Stimulated activated CD4-positive, alpha-beta T cell treated with anti-CD3 and anti-CD28 coated beads, Interleukin-4, amount 100 ng/mL, for 1 hour (primary cell): ENCODE results near the gene CYB561D2.
A peak's percentile ranks its signal among the peaks of the same experiment; 100 is the strongest.
"Not testable (repeated sequence)": the region's sequence is repeated elsewhere in the genome, so short reads cannot be mapped to it uniquely, and the experiment has no call there.

Experiments
- DNase-seq: peaks from one replicate; pipeline ENCODE4 v3.0.0-alpha.2; 2020

The CYB561D2 gene, protein sequence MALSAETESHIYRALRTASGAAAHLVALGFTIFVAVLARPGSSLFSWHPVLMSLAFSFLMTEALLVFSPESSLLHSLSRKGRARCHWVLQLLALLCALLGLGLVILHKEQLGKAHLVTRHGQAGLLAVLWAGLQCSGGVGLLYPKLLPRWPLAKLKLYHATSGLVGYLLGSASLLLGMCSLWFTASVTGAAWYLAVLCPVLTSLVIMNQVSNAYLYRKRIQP

DNA sequence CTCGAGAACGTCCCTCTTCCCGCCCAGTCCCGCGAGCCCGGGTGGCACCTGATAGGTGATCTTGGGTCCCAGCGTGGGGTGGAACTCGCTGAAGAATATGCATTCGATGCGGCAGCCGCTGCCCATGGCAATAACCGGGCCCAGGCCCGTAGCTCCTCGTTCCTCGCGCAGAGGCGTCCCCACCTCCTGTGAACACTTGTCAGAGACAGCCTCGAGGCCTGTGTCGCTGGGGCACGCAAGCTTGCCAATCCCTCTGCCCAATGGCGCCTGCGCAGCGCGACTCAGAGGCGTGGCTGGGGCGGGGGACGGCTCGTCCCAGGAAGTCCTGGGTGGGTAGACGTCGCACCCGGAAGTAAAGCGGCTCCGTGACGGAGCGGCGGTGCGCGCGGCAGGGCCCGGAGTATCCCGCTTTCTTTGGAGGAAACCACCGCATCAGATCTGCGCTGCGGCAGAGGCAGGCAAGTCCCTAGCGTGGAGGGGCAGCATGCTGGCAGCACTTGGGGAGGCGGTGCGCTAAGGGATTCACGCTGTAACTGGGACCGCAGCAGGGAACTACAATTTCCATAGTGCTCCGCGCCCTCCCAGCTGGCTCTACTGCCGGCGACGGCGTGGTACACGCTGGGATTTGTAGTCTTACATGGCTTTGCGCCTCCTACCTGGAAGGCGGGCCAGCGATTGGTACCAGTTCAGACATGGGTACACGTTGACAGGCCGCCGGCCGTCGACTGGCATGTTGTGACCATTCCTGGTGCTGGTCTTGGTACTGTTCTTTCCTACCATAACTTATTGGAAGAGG, at the start of gene CYB561D2, which contains the start of gene NPRL2:
TSS of gene CYB561D2 (plus strand) at position 336 of the 796 bp plus-strand sequence. CDS start 572 bp downstream, outside the sequence.
TSS of gene NPRL2 (minus strand) at position 249 of the 796 bp plus-strand sequence. CDS start at position 126, 123 bp downstream.
- DNase-seq, result peak; percentile 100

DNA sequence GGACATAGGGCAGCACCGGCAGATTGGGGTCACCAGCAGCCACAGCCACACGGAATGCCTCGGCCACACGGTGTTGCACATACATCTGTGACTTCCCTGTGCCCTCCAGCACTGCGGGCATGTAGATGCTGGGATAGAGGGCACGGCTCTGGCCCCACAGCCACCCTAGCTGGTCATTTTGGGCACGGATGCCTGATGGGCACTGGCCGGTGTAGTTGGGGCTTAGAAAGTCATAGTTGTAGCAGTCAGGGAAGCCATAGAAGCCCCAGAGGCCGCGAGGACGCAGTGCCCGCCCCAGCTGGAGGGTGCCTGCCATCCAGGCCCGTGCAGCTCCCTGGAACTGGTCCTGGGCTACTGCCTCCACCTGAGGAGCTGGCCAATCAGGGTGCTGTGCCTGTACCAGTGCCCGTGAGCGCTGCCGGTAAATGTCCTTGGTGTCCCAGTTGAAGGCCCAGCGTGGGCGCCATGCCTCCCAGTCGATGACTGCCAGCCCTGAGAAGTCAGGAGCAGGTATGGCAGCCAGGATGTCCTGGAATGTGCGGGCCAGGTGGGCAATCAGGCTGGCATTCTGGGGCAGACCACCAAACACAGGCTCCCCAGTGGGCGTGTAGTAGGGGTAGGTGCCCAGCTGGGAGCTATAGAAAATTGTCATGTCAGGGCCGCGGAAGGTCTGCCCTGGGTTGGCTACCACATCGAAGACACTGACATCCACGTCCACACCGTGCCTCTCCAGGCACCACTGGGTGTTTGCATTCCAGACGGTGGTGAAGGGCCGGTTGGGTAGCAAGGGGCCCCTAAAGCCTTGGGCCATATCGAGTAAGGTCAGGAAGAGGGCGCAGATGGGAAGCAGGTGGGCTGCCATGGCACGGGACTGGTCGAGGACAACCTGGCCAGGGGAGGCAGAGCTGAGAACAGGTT, 48.3 kb upstream of the CYB561D2 start:
- no peak for DNase-seq

DNA sequence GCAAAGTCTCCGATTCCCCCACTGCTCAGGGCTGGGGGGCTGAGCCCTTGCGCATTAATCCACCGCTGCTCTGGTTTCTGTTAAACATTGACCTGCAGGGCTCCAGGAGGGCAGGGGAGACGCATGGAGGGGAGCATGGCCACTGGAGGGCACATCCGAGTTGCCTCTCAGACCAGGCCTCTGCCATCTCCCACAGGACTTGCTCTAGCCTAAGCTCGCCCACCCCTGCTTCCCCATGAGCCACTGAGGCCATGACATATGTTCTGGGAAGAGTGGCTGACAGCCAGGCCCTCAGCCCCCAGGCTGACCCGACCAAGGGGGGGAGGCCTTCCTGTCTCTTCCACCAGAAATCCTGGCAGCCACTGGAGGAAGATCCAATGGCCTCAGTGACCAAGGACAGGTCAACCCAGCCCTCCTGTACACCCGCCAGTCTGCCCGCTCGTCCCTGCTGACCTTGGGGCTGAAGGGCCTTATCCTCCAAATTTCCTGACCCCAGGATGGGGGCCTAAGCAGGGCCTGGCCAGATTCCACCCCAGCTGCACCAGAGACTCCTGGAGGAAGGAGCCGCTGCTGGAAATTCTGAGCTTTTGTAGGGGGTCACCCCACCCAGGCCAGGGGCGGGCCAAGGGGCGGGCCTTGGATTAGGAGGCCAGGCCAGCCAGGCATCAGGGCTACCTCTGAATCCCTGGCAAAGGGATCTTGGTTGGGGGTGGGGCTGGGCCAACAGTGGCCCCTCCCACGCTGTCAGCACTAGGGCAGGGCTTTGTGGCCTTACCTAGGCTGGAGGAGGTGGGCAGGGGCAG, 47.4 kb upstream of the CYB561D2 start, which contains the start of gene HYAL1:
TSS of gene HYAL1 (minus strand) at position 562 of the 803 bp plus-strand sequence. CDS start 618 bp downstream, outside the sequence.
- no peak for DNase-seq

DNA sequence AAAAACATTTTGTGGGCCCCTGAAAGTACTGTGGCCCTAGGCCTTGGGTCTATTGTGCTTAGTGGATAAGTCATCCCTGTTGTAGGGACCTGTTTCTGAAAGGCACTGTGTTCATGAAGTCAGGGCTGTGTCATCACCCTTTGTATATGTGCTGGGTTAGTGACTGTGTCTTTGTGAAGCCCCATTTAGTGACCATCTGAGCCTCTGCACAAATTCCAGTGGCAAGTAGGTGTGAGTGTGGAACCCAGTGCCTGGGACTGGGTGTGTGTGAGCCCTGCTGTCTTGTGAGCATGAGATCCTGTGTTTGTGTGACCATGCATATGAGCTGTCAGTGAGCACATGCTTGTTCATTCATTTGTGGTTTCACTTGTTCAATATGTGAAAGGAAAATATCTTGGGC, 46.1 kb upstream of the CYB561D2 start:
- no peak for DNase-seq

DNA sequence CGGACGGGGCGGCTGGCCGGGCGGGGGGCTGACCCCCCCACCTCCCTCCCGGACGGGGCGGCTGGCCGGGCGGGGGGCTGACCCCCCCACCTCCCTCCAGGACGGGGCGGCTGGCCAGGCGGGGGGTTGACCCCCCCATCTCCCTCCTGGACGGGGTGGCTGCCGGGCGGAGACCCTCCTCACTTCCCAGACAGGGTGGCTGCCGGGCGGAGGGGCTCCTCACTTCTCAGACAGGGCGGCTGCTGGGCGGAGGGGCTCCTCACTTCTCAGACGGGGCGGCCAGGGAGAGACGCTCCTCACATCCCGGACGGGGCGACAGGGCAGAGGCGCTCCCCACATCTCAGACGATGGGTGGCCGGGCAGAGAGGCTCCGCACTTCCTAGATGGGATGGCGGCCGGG, 38.6 kb upstream of the CYB561D2 start:
- not testable (repeated sequence) for DNase-seq

DNA sequence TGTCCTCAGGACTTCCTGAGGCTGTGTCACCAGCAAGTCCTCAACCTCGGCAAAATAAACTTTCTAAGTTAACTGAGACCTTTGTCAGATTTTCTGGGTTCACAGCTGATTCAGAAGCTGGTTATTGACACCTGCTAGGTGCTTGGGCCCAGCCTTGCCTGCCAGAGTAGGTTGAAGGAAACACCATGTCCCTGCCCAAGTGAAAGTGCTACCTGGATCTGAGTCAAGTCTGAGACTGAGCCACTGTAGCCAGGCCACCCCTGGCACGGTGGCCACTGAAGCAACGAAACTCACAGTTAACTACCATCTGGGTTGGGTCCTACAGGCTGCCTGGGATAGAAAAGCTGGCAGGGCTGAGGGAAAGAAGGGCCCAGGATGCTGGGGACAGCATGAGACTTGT, 36.3 kb upstream of the CYB561D2 start:
- DNase-seq, result no peak

DNA sequence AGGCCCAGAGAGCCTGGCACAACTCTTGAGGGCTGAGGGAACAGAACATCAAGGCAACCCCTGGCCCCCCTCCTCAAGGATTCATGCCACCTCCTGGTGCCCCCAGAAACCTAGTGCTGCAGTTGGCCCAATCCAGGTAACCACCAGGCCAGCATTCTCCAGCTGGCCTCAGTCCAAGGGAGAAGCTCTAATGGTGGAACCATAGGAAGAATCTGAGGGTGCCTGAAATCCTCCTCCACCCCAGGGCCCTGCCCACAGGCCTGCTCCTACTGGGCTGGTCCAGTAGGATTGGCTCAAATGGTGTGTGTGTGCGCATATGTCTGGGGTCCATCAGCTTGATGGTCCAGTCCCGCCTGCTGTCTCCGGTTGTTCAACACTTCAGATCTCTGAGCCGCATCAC, 35.8 kb upstream of the CYB561D2 start:
- no peak for DNase-seq

DNA sequence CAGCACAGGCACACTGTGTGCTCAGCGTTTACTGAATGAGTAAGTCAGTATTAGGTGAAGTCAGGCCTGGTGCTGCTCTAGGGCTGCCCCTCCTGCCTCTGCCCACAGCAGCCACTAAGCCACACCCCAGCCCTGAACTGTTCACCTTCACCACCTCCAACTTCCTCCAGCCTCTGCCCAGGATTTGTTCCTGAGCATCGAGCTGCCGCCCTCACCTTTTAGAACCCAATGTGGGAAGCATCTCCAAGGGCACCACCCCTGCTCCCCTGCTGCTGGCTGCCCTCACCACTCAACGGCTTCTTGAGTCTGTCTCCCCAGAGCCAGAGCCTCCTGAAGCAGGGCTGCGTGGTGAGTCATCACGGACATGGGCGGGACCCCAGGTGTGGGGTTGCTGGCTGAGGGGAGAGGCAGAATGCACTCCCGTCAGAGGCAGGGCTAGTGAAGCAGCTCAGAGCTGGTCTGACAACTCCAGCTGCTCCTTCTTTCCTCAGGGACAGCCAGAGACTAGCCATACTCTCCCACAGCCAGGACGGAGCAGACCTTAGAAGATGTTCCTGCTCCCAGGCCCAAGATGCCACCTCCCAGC, 33.9 kb upstream of the CYB561D2 start:
- peak; percentile 60 for DNase-seq

DNA sequence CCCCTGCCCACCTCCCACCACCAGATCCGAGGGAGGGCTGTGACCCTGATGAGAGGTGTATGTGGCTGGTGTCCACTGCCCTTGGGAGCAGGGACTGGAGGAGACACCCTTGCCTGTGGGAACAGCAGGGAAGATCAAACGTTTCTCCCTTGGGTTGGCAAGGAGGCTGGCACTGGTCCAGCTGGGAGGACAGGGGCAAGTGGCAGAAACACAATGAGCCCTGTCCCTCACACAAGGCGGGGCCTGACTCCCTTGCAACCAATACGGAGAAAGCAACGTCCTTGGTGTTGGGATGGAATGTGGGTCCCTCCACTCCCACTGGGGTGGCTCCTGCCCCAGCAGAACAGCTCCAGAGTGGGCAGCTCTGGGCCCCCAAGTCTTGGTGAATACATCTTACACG, 33.4 kb upstream of the CYB561D2 start:
- DNase-seq, result no peak

DNA sequence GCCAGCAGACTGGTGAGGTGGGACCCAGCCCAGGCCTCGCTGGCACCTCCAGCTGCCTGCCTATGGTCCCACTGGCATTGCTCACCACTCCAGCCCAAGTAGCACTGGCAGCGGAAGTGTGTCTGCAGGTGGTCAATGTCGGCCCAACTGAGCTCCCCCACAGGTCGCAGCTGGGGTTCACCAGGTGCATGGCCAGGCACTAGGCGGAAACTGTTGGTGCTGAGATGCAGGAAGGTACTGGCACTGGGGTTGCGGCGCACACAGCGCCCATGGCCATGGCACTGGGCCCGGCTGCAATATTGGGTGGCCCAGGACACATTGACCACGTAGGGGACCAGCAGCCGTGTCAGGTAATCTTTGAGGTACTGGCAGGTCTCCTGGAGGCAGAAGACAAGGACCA, 32.5 kb upstream of the CYB561D2 start:
- no peak for DNase-seq

DNA sequence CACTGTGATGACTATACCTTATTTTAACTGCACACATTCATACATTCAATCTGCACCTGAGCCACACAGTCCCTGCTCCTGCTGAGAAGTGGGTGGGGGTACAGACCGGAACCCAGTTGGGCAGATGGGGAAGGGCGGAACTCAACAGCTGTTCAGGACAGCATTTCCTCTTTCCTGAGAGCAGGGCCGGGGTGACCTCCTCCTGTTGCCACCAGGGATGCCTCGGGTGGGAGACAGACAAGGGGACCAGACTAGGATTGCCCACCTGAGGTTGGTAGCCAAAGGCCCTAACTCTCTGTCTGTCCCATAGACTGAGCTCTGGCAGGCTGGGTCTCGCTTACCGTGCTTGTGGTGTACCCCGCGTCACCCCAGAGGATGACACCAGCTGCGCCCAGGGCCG, 32.0 kb upstream of the CYB561D2 start:
- no peak for DNase-seq

DNA sequence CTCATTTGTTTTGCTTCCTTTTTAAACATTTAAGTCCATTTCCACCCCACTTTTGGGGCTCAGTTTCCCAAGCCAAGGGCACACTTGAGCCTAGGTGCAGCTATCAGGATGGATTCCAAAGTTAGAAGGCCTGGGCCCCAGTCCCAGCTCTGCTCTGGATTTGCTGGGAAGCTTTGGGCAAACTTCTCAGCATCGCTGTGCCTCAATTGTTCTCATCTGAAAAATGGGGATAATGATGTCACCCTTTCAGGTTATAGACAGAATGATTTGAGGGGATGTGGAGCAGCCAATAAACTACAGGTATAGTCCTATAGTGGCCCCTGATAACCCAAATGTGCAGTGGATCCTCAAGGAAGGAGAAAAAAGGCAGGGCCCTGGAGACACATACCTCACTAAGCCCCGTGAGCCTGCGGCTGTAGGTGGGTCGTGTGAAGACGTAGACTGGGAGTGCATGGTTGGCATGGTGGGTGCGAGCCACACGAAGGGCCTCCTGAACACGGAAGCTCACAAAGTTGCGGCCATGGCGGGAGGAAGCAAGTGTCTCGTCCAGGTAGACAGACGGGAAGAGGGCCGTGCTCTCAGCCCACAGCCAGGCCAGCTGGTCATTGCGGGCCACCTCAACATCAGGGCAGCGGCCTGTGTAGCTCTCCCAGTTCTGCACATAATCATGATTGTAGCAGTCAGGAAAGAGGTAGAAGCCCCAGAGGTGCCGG, 31.3 kb upstream of the CYB561D2 start:
- DNase-seq, result no peak

DNA sequence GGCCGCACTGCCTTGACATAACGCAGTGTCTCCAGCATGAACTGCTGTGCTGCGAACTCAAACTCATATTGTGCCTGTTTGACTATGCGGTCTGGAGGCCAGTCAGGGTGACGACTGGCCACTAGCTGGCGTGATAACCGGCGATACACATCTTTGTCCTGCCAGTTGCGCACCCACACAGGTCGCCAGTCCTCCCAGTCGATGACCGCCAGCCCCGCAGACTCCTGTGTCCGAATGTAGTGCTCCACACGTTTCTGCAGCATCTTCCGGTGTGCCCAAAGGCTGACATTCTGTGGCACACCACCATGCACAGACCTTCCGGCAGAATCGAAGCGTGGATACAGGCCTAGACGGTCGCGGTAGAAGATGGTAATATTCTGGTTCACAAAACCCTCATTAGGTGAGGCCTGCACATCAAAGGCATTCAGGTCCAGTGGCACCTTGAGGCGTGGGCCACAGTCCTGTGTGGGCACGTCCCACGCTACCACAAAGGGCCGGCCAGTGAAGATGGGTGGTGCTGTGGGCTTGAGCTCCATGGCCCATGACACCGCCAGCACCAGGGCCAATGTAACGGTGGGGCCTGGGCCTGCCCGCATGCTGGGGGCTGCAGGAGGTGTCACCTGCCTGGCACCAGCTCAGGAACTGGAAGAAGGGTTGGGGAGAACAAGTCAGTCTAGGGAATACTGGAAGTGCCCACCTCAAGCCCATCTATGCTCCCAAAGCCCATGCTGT, 30.6 kb upstream of the CYB561D2 start:
- DNase-seq, result no peak

DNA sequence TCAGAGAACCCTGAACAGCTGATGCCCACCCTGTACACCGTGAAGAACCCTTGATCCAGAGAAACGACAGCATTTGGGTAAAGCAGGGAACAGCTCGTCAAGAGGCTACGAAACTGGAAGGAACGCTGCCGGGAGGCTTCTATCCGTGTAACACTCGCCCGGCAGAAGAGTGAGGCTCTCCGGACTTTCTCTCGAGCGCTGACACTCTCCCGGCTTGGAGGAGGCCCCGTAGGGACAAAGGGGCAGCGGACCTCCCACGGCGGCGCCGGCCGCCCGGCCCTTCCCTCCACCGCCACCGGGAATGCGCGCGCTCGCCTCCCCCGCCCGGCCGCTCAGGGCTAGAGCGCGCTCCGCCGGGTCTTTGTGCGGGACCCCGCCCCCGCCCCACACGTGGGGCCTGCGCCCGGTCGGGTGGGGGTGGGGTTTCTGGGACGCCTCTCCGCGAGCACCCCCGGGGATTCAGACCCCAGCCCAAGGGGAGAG, 29.8 kb upstream of the CYB561D2 start:
- peak; percentile 67 for DNase-seq

DNA sequence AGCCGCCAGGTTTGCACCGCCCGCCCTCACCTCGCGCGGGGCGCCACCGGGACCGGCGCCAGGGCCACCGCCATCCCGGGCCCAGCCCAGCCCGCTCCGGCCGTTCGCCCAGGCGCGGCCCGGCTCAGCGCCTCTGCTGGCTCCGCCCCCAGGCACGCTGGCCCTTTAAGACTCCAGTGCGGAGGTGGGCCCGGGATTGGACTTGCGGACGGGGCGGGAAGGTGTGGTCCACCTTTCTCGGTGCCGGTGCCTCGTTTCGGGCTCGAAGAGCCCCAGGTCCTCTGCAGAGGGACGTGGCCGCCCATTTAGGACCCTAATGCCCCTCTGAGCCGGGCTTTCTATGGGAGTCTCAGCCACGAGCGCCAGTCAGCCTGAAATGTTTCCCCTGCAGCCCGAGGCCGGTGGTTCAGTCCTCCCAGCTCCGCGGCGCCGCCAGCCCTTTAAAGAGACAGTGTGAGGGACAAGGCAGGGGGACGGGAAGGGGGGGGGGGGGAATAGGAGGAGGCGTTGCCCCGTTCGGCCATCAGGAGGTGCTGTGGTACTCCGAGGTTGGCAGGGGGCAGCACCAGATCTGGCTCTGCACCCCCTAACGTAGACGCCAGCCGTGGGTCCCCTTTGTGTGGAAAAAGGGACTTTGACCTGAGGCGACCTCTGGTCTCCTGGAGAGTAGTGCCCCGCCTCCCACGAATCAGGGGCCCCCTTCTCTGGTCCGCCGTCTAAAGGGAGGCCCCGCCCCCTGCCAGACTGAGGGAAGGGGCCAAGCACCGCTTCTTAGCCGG, 29.1 kb upstream of the CYB561D2 start:
- peak; percentile 81 for DNase-seq

DNA sequence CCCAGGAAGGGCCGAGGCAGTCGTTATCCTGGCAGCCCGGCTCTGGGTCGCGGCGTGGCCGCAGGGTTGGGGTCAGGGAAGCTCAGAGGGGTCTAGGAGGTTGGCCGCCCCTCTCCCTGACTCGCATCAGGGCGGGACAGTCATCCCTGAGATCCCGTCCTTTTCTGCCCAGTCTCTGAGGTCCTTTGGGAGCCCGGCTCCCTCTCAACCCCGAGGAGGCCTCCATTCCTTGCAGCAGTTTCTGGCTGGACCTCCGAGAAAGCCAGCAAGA, 28.6 kb upstream of the CYB561D2 start:
- no peak for DNase-seq

DNA sequence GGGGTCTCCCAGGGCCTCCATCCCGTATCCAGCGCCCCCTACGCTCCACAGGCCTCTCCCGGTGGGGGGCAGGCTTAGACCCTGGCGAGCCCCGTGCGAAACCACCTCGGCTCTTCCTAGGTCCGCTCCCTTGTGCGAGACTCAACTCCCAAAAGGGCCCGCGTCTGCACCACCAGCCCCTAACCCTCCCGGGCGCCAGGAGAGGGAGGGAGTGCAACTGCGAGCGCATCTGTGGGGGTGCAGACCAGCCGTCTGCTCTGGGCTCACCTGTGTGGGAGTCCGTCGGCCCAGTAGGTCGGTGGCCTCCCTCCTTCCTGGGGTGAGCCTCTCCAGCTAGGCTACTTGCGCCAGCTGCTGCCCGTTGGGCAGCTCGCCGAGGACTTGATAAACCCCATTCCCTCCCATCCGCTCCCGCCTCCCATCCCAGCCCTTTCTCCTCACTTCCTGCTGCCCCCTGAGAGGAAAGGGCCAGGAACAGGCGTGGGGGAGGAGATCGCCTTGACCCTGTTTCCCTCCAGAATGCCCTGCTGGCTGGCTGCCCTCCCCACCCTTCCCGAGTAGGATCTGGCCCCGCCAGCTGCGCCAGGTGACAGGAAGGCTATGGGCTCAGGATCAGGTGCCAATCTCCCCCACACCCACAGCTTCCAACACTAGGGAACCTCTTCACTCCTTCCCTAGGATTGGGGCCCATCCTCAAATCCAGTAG, 28.1 kb upstream of the CYB561D2 start, which contains the start of gene HYAL2:
TSS of gene HYAL2 (minus strand) at position 360 of the 706 bp plus-strand sequence. CDS start 2,256 bp downstream, outside the sequence.
- no peak for DNase-seq

DNA sequence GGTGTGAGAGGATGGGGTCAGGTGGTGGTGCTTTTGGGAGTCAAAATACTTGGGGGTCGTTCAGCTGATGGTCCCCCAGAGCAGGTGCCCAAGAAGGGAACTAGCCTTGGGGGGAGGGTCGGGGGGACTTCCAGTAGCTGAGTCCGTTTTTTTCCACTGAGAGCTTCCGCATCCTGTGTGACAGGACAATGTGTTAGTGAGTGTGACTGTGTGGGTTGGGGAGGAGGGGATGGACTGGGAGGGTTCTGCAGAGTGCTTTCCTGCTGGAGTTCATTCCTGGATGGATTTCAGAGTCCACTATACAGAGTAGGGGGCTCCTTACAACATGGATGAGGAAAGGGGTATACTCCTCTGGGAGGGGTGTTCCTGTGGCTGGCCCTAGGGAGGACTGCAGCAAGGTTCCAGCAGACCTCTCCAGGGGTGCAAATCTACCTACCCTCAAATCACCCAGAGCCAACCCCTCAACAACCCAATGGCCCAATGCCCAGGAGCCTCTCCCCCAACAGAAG, 27.5 kb upstream of the CYB561D2 start:
- DNase-seq, result no peak
